GM13977 (cell line): ENCODE data around the gene CCND3.

Experiments used
- DNase-seq: peaks from one replicate; pipeline ENCODE4 v3.0.0; 2012; ENCODE audit warnings: low spot score
- in situ Hi-C: fragments of 300-500 bp; cut with MboI; formaldehyde crosslinking; loops from one replicate; pipeline ENCODE4 v1.12.0; 2022; ENCODE audit warnings: low sequenced_read_pairs, low pct_unique_long_range_greater_than_20kb, mixed read lengths, inconsistent platforms; ENCODE audit not compliant: unreplicated experiment
- TF ChIP-seq, protein P1 (sequence below): IDR thresholded peaks from 2 replicates; pipeline ENCODE4 v1.5.1; 2012; ENCODE audit warnings: mild to moderate bottlenecking, control low read depth; ENCODE audit not compliant: insufficient read depth; ENCODE audit errors: extremely low read depth, missing control alignments

The CCND3 gene

DNA sequence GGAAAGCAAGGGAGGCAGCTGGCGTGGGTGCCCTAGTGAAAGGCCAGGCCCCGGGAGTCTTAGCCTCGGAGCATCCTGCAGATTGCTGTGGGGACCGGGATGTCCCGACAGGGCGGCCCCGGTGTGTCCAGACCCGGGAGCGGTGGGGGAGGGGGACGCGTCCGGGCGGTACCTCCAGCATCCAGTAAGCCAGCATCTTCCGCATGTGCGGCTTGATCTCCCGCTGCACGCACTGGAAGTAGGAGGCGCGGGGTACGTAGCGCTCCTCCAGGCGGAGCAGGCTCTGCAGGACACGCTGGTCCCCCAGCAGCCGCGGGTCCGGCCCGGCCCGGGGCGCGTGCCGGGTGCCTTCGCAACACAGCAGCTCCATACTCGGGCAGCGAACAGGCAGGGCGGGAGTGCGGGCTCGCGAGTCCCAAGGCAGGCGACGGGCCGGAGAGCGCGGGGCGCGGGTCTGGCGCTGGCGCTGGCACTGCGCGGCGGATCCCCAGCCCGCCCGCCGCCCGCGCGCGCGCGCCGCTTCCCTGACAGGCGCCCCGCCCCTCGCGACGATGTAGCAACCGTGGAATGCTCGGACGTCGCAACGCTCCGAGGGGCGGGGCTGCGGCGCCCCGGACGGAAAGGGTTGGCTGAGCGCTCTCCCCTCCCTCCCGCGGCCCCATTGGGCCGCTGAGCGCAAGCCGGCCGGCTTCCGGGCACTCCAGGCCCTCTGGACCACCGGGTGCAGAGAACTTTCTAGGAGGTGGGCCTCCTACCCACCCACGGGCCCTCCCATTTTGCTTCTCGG, at the start of gene CCND3:
Gene CCND3 (minus strand): TSS at position 529 of the 787 bp plus-strand sequence. CDS start 159 bp downstream, at position 370.
- peak; percentile 94 for DNase-seq
- in situ Hi-C loops: no loop called here
- TF ChIP-seq, protein P1, sequence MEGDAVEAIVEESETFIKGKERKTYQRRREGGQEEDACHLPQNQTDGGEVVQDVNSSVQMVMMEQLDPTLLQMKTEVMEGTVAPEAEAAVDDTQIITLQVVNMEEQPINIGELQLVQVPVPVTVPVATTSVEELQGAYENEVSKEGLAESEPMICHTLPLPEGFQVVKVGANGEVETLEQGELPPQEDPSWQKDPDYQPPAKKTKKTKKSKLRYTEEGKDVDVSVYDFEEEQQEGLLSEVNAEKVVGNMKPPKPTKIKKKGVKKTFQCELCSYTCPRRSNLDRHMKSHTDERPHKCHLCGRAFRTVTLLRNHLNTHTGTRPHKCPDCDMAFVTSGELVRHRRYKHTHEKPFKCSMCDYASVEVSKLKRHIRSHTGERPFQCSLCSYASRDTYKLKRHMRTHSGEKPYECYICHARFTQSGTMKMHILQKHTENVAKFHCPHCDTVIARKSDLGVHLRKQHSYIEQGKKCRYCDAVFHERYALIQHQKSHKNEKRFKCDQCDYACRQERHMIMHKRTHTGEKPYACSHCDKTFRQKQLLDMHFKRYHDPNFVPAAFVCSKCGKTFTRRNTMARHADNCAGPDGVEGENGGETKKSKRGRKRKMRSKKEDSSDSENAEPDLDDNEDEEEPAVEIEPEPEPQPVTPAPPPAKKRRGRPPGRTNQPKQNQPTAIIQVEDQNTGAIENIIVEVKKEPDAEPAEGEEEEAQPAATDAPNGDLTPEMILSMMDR: no peak

DNA sequence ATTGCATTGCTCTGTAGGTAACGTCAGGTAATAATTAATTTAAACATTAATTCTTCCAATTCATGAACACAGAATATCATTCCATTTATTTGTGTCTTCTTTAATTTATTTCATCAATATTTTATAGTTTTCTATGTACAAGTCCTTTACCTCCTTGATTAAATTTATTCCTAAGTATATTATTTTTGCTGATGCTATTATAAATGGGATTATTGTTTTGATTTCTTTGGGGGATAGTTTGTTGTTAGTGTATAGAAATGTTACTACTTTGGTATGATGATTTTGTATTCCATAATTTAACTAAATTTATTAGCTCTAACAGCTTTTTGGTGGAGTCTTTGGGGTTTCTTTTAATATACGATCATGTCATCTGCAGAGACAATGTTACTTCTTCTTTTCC, 44.7 kb upstream of the CCND3 start:
- TF ChIP-seq, protein P1: no peak
- in situ Hi-C loops: no loop called here
- no peak for DNase-seq

DNA sequence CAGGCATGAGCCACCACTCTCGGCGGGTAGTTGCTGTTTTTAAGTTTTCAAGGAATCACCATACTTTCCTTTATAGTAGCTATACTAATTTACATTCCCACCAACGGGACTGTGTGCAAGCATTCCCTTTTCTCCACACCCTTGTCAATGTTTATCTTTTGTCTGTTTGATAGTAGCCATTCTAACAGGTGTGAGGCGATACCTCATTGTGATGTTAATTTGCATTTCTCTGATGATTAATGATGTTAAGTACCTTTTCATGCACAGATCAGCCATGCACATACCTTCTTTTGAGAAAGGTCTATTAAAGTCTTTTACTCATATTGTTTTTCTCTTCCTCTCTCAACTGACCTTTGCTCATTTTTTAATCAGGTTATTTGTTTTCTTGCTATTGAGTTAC, 43.0 kb upstream of the CCND3 start:
- DNase-seq: no peak
- in situ Hi-C loops: no loop called here
- TF ChIP-seq, protein P1: no peak

DNA sequence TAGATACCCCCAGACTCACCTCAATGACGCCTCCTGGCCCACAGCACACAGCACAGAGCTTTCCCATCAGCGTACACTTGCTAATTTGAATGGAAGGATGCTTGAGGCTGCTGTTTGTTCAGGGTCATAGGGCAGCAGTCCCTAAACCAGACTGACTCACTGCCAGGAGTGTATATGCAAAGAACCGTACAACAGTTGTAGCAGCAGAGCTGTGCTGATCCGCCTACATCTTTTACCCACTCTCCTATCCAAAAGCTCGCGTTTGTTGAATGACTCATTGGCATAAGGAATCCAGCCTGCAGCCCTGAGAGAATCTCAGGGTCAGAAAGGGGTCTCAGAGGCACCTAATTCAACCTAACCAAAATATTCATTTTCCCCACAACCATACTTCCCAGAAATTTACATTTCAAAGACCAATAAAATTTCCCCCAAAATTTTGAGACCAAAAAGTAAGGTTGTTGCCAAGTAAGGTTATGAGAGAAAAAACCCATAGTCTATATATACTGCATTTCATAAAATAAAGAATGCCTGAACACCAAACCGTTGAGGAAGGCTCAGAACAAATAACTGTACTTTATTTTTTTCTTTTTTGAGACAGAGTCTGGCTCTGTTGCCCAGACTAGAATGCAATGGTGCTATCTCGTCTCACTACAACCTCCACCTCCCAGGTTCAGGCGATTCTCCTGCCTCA, 35.3 kb upstream of the CCND3 start:
- TF ChIP-seq, protein P1: no peak
- peak; percentile 37 for DNase-seq
- in situ Hi-C loops: no loop called here

DNA sequence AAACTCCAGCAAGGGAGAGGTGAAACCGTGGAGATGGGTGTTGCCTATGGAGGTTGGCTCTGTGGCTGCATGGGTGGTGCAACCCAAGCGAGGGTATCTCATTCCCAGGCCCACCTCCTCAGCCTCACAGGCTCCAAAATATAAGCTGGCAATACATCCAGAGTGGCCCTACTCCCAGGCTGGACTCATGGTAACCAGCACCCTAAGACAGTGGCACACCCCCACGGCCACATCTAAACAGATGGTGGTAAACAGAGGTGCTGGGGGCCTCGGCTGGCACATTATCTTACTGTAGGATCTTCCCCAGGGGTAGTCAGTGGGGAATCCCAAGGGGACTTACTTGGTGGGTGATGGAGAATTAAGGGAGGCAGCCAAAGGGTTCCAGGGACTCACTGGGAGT, 33.7 kb upstream of the CCND3 start:
- in situ Hi-C loops: no loop called here
- DNase-seq: no peak
- TF ChIP-seq, protein P1: no peak

DNA sequence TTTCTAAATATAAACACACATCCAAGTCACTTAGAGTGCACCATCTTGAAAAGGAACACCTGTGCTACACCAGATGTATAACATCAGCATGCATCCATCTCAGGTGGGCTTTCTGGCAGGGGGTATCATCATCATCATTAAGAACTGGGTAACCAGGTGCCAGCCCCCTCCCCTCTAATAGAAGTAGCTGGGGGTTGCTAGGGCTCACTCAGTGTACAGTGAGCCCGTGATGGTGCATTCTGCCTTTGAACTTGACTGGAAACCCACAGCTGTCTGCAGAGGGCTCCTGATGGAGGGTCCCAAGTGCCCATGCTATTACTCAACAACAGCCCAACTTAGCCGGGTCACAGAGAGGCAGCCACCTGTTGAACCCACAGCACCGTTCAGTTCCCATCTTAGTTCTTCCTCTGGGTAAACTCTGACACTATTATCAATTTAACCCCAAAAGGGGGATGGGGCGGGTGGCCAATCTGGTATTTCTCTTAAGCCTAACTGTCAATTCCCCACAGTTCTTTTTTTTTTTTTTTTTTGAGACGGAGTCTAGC, 32.7 kb upstream of the CCND3 start:
- TF ChIP-seq, protein P1: no peak
- in situ Hi-C loops: no loop called here
- DNase-seq: no peak
